H1 (cell line): Measurements from ENCODE around the gene CHN2. TPM values are rescaled to one million over a fixed set of nuclear protein-coding genes. Genes with fewer than 3 reads are reported as not detected.

ENCODE experiments used
- CTCF ChIA-PET: fragments of 300-600 bp; sonication (Branson Sonifier 250); formaldehyde crosslinking; loops from one replicate; lab custom pipeline; 2021; ENCODE audit not compliant: partially characterized antibody; lab: Charles Lee
- POLR2A ChIA-PET: fragments of 300-600 bp; sonication (Branson Sonifier 250); formaldehyde crosslinking; loops from one replicate; lab custom pipeline; 2021; ENCODE audit warnings: inconsistent platforms; ENCODE audit not compliant: partially characterized antibody; lab: Charles Lee
- DNase-seq, 2 experiments: peaks; one replicate each; pipeline versions ENCODE4 v3.0.0 to v3.0.0-alpha.2; 2010 to 2022; ENCODE audit warnings: low spot score in 2 of 2, low read depth in 1 of 2, mixed read lengths in 1 of 2
- FAIRE-seq: peaks from 2 replicates; lab custom pipeline; 2011; peaks lifted over from hg19 to GRCh38; lab: Jason Lieb, UNC
- H2AFZ ChIP-seq: 2 replicates; pipeline ENCODE4 v1.8.1; 2012; ENCODE audit warnings: low read length, inconsistent platforms
- H2AK5ac ChIP-seq: 2 replicates; pipeline ENCODE4 v1.6.1; 2013; ENCODE audit warnings: low read depth, low read length
- H2BK120ac ChIP-seq: replicated peaks from 2 replicates; pipeline ENCODE3; 2013; ENCODE audit warnings: low read depth, low read length, inconsistent platforms
- H2BK12ac ChIP-seq: 2 replicates; pipeline ENCODE4 v1.6.1; 2013; ENCODE audit warnings: low read depth, low read length
- H2BK15ac ChIP-seq: 2 replicates; pipeline ENCODE4 v1.6.1; 2013; ENCODE audit warnings: low read length
- H2BK20ac ChIP-seq: 2 replicates; pipeline ENCODE4 v1.6.1; 2013; ENCODE audit warnings: low read length
- H2BK5ac ChIP-seq: 2 replicates; pipeline ENCODE4 v1.6.1; 2013; ENCODE audit warnings: low read depth, low read length
- H3K14ac ChIP-seq: 2 replicates; pipeline ENCODE4 v1.6.1; 2013; ENCODE audit warnings: inconsistent platforms; ENCODE audit not compliant: insufficient read length
- H3K18ac ChIP-seq: 2 replicates; pipeline ENCODE4 v1.6.1; 2013; ENCODE audit warnings: low read length; ENCODE audit errors: extremely low read depth
- H3K23ac ChIP-seq: 2 replicates; pipeline ENCODE4 v1.6.1; 2013; ENCODE audit warnings: inconsistent platforms; ENCODE audit not compliant: insufficient read length
- H3K23me2 ChIP-seq: 2 replicates; pipeline ENCODE4 v1.6.1; 2013; ENCODE audit warnings: low read depth, low read length
- H3K27ac ChIP-seq: 2 replicates; pipeline ENCODE4 v1.6.1; 2011; ENCODE audit warnings: low read depth, low read length, inconsistent platforms
- H3K27me3 ChIP-seq, 4 experiments: replicated peaks in 1 of 4; 1 replicate in 1 of 4; 2 replicates in 3 of 4; pipeline versions ENCODE4 v1.6.1 to v1.8.1; 2011 to 2013; ENCODE audit warnings: low read length in 3 of 4, mild to moderate bottlenecking in 3 of 4, inconsistent platforms in 2 of 4, mixed read lengths in 2 of 4, moderate library complexity in 1 of 4; ENCODE audit not compliant: control insufficient read depth in 3 of 4, insufficient read depth in 3 of 4; ENCODE audit errors: extremely low read depth in 1 of 4
- H3K36me3 ChIP-seq, 4 experiments: 2 replicates each; pipeline versions ENCODE4 v1.6.1 to v1.8.1; 2011 to 2013; ENCODE audit warnings: mild to moderate bottlenecking in 4 of 4, low read length in 3 of 4, moderate library complexity in 2 of 4, control low read depth in 1 of 4, inconsistent platforms in 1 of 4; ENCODE audit not compliant: insufficient read depth in 4 of 4, control insufficient read depth in 2 of 4
- H3K4ac ChIP-seq: replicated peaks from 2 replicates; pipeline ENCODE3; 2013; ENCODE audit warnings: low read length, low read depth, mixed read lengths, inconsistent platforms; ENCODE audit not compliant: insufficient read length
- H3K4me1 ChIP-seq, 4 experiments: replicated peaks in 1 of 4; 1 replicate in 1 of 4; 2 replicates in 3 of 4; pipeline versions ENCODE4 v1.6.1 to v1.8.1; 2011 to 2013; ENCODE audit warnings: low read length in 3 of 4, inconsistent platforms in 2 of 4, mixed read lengths in 1 of 4; ENCODE audit not compliant: insufficient read depth in 4 of 4, control insufficient read depth in 3 of 4
- H3K4me2 ChIP-seq, 2 experiments: 2 replicates each; pipeline versions ENCODE4 v1.6.1 to v1.8.1; 2011 to 2013; ENCODE audit warnings: low read depth in 2 of 2, low read length in 2 of 2, control low read depth in 1 of 2, inconsistent platforms in 1 of 2, mild to moderate bottlenecking in 1 of 2; ENCODE audit not compliant: insufficient read depth in 1 of 2
- H3K4me3 ChIP-seq, 4 experiments: fragments of 200-600, 300-600 bp in 1 of 4; sonication (generic), shearing (Covaris generic), sonication (Bioruptor Twin) in 1 of 4; 2 replicates each; pipeline versions ENCODE4 v1.5.1 to v1.8.1; 2011 to 2016; ENCODE audit warnings: low read length in 4 of 4, low read depth in 3 of 4, control low read depth in 2 of 4, inconsistent platforms in 2 of 4, mild to moderate bottlenecking in 2 of 4, mixed read lengths in 1 of 4, moderate library complexity in 1 of 4; ENCODE audit not compliant: insufficient read depth in 2 of 4; ENCODE audit errors: extremely low read depth in 1 of 4
- H3K56ac ChIP-seq: replicated peaks from 2 replicates; pipeline ENCODE3; 2013; ENCODE audit warnings: low read depth, mild to moderate bottlenecking, mixed read lengths, low read length, inconsistent platforms; ENCODE audit not compliant: insufficient read length
- H3K79me1 ChIP-seq: 2 replicates; pipeline ENCODE4 v1.6.1; 2013; ENCODE audit warnings: low read depth, low read length, control low read depth
- H3K79me2 ChIP-seq, 2 experiments: 2 replicates each; pipeline versions ENCODE4 v1.6.1 to v1.8.1; 2012 to 2013; ENCODE audit warnings: low read length in 2 of 2, mild to moderate bottlenecking in 2 of 2, inconsistent platforms in 1 of 2; ENCODE audit not compliant: insufficient read depth in 2 of 2, control insufficient read depth in 1 of 2
- H3K9ac ChIP-seq, 4 experiments: replicated peaks in 1 of 4; 1 replicate in 1 of 4; 2 replicates in 3 of 4; pipeline versions ENCODE4 v1.6.1 to v1.8.1; 2011 to 2013; ENCODE audit warnings: low read depth in 3 of 4, low read length in 3 of 4, control low read depth in 2 of 4, mild to moderate bottlenecking in 2 of 4, moderate library complexity in 2 of 4, inconsistent platforms in 1 of 4; ENCODE audit errors: extremely low read depth in 1 of 4
- H3K9me3 ChIP-seq, 2 experiments: 2 replicates each; pipeline versions ENCODE4 v1.6.1 to v1.8.1; 2012 to 2013; ENCODE audit warnings: mild to moderate bottlenecking in 2 of 2, moderate library complexity in 2 of 2, control low read depth in 1 of 2, inconsistent platforms in 1 of 2, low read depth in 1 of 2, low read length in 1 of 2, mixed read lengths in 1 of 2; ENCODE audit not compliant: insufficient read depth in 2 of 2
- H4K20me1 ChIP-seq, 2 experiments: replicated peaks in 1 of 2; 2 replicates each; pipeline versions ENCODE3 to v1.8.1; 2011 to 2013; ENCODE audit warnings: inconsistent platforms in 2 of 2, low read length in 2 of 2, mild to moderate bottlenecking in 1 of 2; ENCODE audit not compliant: insufficient read depth in 2 of 2, control insufficient read depth in 1 of 2
- H4K5ac ChIP-seq: 2 replicates; pipeline ENCODE4 v1.6.1; 2013; ENCODE audit warnings: low read length, low read depth, mixed read lengths, inconsistent platforms; ENCODE audit not compliant: insufficient read length
- H4K8ac ChIP-seq: 2 replicates; pipeline ENCODE4 v1.8.0; 2013; ENCODE audit warnings: mild to moderate bottlenecking, moderate library complexity, low read length, inconsistent platforms; ENCODE audit not compliant: insufficient read depth; ENCODE audit errors: extremely low read depth
- H4K91ac ChIP-seq: replicated peaks from 2 replicates; pipeline ENCODE3; 2013; ENCODE audit warnings: low read length, mixed read lengths, inconsistent platforms; ENCODE audit not compliant: insufficient read length
- CBX5 ChIP-seq: fragments of 300-800, 300-1000 bp; sonication (generic); IDR thresholded peaks from 2 replicates; pipeline ENCODE4 v1.7.1; 2016; ENCODE audit warnings: antibody characterized with exemption, low read length, low read depth
- E2F6 ChIP-seq: IDR thresholded peaks from 2 replicates; pipeline ENCODE4 v1.6.1; 2012; ENCODE audit warnings: inconsistent platforms
- EZH2 ChIP-seq: fragments of 200-600 bp; sonication (generic); IDR thresholded peaks from 2 replicates; pipeline ENCODE4 v1.7.1; 2012; ENCODE audit warnings: low read depth, mild to moderate bottlenecking, moderate library complexity, low read length, inconsistent platforms; ENCODE audit not compliant: severe bottlenecking
- FOSL1 ChIP-seq: IDR thresholded peaks from 2 replicates; pipeline ENCODE4 v1.6.1; 2011; ENCODE audit warnings: mild to moderate bottlenecking, low read depth, low read length, moderate library complexity; ENCODE audit not compliant: insufficient read depth
- MAX ChIP-seq: IDR thresholded peaks from 2 replicates; pipeline ENCODE4 v1.6.1; 2012; ENCODE audit warnings: inconsistent platforms
- SP2 ChIP-seq: IDR thresholded peaks from 2 replicates; pipeline ENCODE4 v1.6.1; 2012; ENCODE audit warnings: mild to moderate bottlenecking, low read length, inconsistent platforms
- SP4 ChIP-seq: IDR thresholded peaks from 2 replicates; pipeline ENCODE4 v1.6.1; 2012; ENCODE audit warnings: low read length, inconsistent platforms
- TBP ChIP-seq: IDR thresholded peaks from 2 replicates; pipeline ENCODE4 v1.6.1; 2011; ENCODE audit warnings: low read depth, low read length, improper control_type of control experiment
- TEAD4 ChIP-seq: IDR thresholded peaks from 2 replicates; pipeline ENCODE4 v1.6.1; 2012; ENCODE audit warnings: low read depth, low read length, inconsistent platforms, mixed read lengths
- USF2 ChIP-seq: IDR thresholded peaks from 2 replicates; pipeline ENCODE4 v1.6.1; 2011; ENCODE audit warnings: low read length, improper control_type of control experiment
- ZNF274 ChIP-seq: IDR thresholded peaks from 2 replicates; pipeline ENCODE4 v1.7.0; 2012; ENCODE audit warnings: low read length, borderline replicate concordance; ENCODE audit errors: extremely low read depth
- WGBS, 2 experiments: shearing (Covaris generic) in 1 of 2; methylation state at CpG; one replicate each; pipeline versions ENCODE4 v1.1.6 to v1.1.7; 2013 to 2015; ENCODE audit warnings: low lambda C conversion rate in 2 of 2, mixed read lengths in 2 of 2, inconsistent platforms in 1 of 2, low coverage in 1 of 2, missing lambda C conversion rate in 1 of 2; ENCODE audit not compliant: insufficient replicate concordance in 2 of 2, insufficient coverage in 1 of 2, insufficient read length in 1 of 2; ENCODE audit errors: extremely low coverage in 1 of 2, missing lambda C conversion rate in 1 of 2; 5-methylcytosine and 5-hydroxymethylcytosine counted together
- polyA plus RNA-seq, 7 experiments: library from polyadenylated mRNA; depleted of rRNA in 3 of 7; stranded (reverse) in 5 of 7; unstranded in 2 of 7; fragments of >200 nt in 5 of 7; fragments of 200-250 nt in 2 of 7; gene quantifications; 1 replicate in 5 of 7; 2 replicates in 1 of 7; 4 replicates in 1 of 7; pipeline versions ENCODE4 v1.2.1 to v1.2.3, GENCODE V29; 2011 to 2013; ENCODE audit warnings: missing spikeins in 2 of 7, mixed read lengths in 2 of 7
- total RNA-seq: library from RNA; stranded (reverse); fragmentation: NEBNext Ultra II Directional; extraction: Animal tissue kit (Norgen Biotek cat#: 25700); gene quantifications from 2 replicates; pipeline ENCODE4 v1.2.1, GENCODE V29; 2021

CHN2 gene
- total and polyA plus RNA-seq, 2 of the 8 experiments (the other 6 are each of a cell fraction or from before 2014, with no cell fraction given) = 2.9 to 4.8 TPM

- Histone ChIP-seq H2BK120ac (no peak overlapping the region), H3K79me1 (no peaks in the 10 kb centered on the region), H3K4me1 (peaks cover 0 to 5% (median 2%) of the 10 kb centered on the region in 4 experiments; a peak in 2 of 7 replicates), H3K9ac (no peak overlapping the region), H3K27ac (no peak overlapping the region), H3K23ac (no peak overlapping the region), H3K4ac (no peak overlapping the region), H3K27me3 (no peaks in the 10 kb centered on the region), H3K18ac (no peak overlapping the region), H2BK15ac (no peak overlapping the region), H2AK5ac (no peak overlapping the region), H3K9me3 (no peaks in the 10 kb centered on the region), H3K4me3 (no peak overlapping the region), H3K4me2 (no peak overlapping the region), H3K14ac (no peak overlapping the region), H2BK20ac (no peak overlapping the region), H4K5ac (no peak overlapping the region), H4K8ac (no peak overlapping the region; the same call in 1 of the 2 replicates), H2BK5ac (no peak overlapping the region), H4K20me1 (no peaks in the 10 kb centered on the region), H2BK12ac (no peak overlapping the region), H3K36me3 (no peaks in the 10 kb centered on the region), H3K23me2 (no peaks in the 10 kb centered on the region), H3K79me2 (no peaks in the 10 kb centered on the region), H2AFZ (no peak overlapping the region), H3K56ac (no peak overlapping the region), H4K91ac (no peak overlapping the region)
- CTCF ChIA-PET = interaction anchor here (0.8 to 1.9 kb wide), 5 partner anchors 48 to 437 kb away, joined by 3 to 5 read pairs (median 3); no protein-coding TSS in a partner anchor
- no peak for FAIRE-seq
- 90% methylated on average over 4 of the region's 4 CpGs; no CpG with 5 or more reads in 1 of the 2 experiments for WGBS, 2 experiments
- POLR2A ChIA-PET = no interaction called here
- no peak for DNase-seq
- no peak for TF ChIP-seq TBP
- no peak for TF ChIP-seq ZNF274
- no peak for TF ChIP-seq USF2
- no peak for TF ChIP-seq SP4
- TF ChIP-seq FOSL1 = no peak
- no peak for TF ChIP-seq CBX5
- TF ChIP-seq E2F6 = no peak
- TF ChIP-seq SP2 = no peak
- TF ChIP-seq EZH2 = no peak
- TF ChIP-seq MAX = no peak
- TF ChIP-seq TEAD4 = no peak
Observed at GRCh38 chr7:29359482-29360093, 165.0 kb downstream of the CHN2 start.
